ENCODE measurements around the gene MRPS31.

DNA sequence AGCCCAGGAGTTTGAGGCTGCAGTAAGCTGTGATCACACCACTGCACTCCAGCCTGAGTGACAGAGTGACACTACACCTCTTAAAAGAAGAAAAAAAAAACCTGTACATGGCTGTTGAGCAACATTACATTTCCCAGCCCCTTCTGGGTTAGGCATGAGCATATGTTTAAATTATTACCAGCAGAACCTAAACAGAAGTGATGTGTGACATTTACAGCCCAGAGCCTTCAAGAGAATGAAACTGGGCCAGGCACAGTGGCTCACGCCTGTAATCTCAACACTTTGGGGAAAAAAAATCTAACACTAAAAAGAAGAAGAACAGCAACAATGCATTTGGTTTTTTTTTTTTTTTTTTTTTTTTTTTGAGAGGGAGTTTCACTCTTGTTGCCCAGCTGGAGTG, 38.3 kb downstream of the MRPS31 start:
- TF ChIP-seq, protein P1, sequence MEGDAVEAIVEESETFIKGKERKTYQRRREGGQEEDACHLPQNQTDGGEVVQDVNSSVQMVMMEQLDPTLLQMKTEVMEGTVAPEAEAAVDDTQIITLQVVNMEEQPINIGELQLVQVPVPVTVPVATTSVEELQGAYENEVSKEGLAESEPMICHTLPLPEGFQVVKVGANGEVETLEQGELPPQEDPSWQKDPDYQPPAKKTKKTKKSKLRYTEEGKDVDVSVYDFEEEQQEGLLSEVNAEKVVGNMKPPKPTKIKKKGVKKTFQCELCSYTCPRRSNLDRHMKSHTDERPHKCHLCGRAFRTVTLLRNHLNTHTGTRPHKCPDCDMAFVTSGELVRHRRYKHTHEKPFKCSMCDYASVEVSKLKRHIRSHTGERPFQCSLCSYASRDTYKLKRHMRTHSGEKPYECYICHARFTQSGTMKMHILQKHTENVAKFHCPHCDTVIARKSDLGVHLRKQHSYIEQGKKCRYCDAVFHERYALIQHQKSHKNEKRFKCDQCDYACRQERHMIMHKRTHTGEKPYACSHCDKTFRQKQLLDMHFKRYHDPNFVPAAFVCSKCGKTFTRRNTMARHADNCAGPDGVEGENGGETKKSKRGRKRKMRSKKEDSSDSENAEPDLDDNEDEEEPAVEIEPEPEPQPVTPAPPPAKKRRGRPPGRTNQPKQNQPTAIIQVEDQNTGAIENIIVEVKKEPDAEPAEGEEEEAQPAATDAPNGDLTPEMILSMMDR (IDR thresholded peaks at IDR 0.05) = no peak
- no peak for TF ChIP-seq POLR2A (IDR thresholded peaks at IDR 0.05)

Measured in thyroid gland (tissue), 4 donors.